ENCODE data around the gene SNX24. TPM values are rescaled to one million over a fixed set of nuclear protein-coding genes. Genes with fewer than 3 reads are reported as not detected.

Gene SNX24
- total and polyA plus RNA-seq, 2 of the 4 experiments (the other 2 are of a cell fraction): 13.8 to 15.0 TPM

DNA sequence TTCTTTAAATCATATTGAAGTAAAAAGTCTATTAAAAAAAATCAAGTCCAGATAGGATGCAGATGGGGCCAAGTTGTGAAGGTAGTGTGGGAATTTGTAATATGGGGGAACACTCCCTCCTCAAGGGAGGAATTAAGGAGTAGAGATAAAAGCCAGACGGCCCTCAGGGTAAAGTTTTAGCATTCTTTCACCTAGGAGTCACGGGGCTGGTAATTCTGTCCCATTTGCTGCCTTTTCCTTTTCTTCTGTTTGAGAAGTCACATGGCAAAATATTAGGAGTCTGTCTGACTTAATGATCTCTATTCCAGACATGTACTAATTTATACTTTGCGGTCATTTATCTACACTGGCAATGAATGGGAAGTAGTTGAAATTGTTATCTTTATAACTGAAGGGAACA, 61.9 kb downstream of the SNX24 start:
- POLR2A ChIA-PET (ENCODE audit: unreplicated experiment): no interaction called here

More for the DNA sequence above, 61.9 kb downstream of the SNX24 start:
- WGBS, 2 experiments (ENCODE audit: extremely low coverage in 2 of 2, insufficient read length in 1 of 2): no CpG with 5 or more reads among the region's 3 CpGs
- dilution Hi-C loops (cut with HindIII; ENCODE audit: low sequenced_read_pairs, unreplicated experiment) (no loop called here), intact Hi-C loops (cut with micrococcal nuclease) (no loop called here), in situ Hi-C loops (cut with MboI; ENCODE audit: low sequenced_read_pairs) (no loop called here)
- Histone ChIP-seq H3K36me3 (ENCODE audit: control insufficient read depth, insufficient read depth, low read length) (no peaks in the 10 kb centered on the region), H2AK9ac (replicated peaks; ENCODE audit: low read depth, low read length, poor library complexity) (no peak overlapping the region), H3K23ac (ENCODE audit: low read depth, low read length) (no peak overlapping the region), H3K4me2 (ENCODE audit: low read depth, low read length) (no peak overlapping the region), H2BK5ac (ENCODE audit: low read depth, low read length, poor library complexity, severe bottlenecking) (no peak overlapping the region), H4K8ac (ENCODE audit: low read depth in 2 of 2, low read length in 2 of 2) (no peak overlapping the region), H2BK20ac (ENCODE audit: low read depth, low read length) (no peak overlapping the region), H3K14ac (replicated peaks; ENCODE audit: low read depth, low read length) (no peak overlapping the region), H4K5ac (ENCODE audit: low read depth, low read length) (no peak overlapping the region), H3K27ac (ENCODE audit: insufficient read depth, low read length) (no peak overlapping the region), H3K18ac (ENCODE audit: low read depth, low read length) (no peak overlapping the region), H3K4me3 (ENCODE audit: insufficient read depth, low read depth, low read length) (no peak overlapping the region), H3K79me1 (ENCODE audit: low read depth in 1 of 2, low read length in 2 of 2) (peaks cover 12 to 16% of the 10 kb centered on the region in 2 experiments; a peak in 3 of 4 replicates), H3K27me3 (ENCODE audit: control insufficient read depth, insufficient read depth, low read length) (no peaks in the 10 kb centered on the region), H2BK15ac (ENCODE audit: low read depth, low read length) (no peak overlapping the region), H3K9me1 (ENCODE audit: insufficient read depth, low read length) (0 out of 2 replicates have a peak, but pooled peaks cover 10% of the 10 kb centered on the region), H3K9me3 (ENCODE audit: control insufficient read depth, insufficient read depth, low read length) (no peaks in the 10 kb centered on the region), H4K91ac (ENCODE audit: insufficient read depth, low read depth, low read length) (no peak overlapping the region), H3K56ac (ENCODE audit: extremely low read depth, insufficient read depth, low read length) (no peak overlapping the region), H2AFZ (replicated peaks; ENCODE audit: low read length, poor library complexity) (no peak overlapping the region), H2AK5ac (ENCODE audit: low read depth, low read length) (no peak overlapping the region), H3K4ac (ENCODE audit: low read depth, low read length) (no peak overlapping the region), H2BK120ac (ENCODE audit: low read depth, low read length) (no peak overlapping the region), H3K4me1 (ENCODE audit: control insufficient read depth, insufficient read depth, low read length) (peaks cover 2% of the 10 kb centered on the region; the same call in 1 of the 2 replicates), H3K9ac (ENCODE audit: low read depth, low read length) (no peak overlapping the region), H4K20me1 (ENCODE audit: insufficient read depth, low read length) (peaks cover 13% of the 10 kb centered on the region; the same call in 1 of the 2 replicates)
- CTCF ChIA-PET: interaction anchor here (0.5 to 0.6 kb wide), 2 partner anchors 29 to 129 kb away, joined by 3 to 6 read pairs; partner anchors contain the start of gene PPIC
- DNase-seq (peak; percentile 14), ATAC-seq (ENCODE audit: low read depth) (no peak)
- TF ChIP-seq RAD21 (IDR thresholded peaks at IDR 0.05; ENCODE audit: low read length) (no peak), FOS (IDR thresholded peaks at IDR 0.05; ENCODE audit: low read depth, low read length) (no peak), MAZ (IDR thresholded peaks at IDR 0.05; ENCODE audit: borderline replicate concordance, low read depth, low read length) (no peak), RCOR1 (IDR thresholded peaks at IDR 0.05; ENCODE audit: insufficient replicate concordance, low read length) (no peak), POLR2A (IDR thresholded peaks at IDR 0.05; ENCODE audit: low read depth, low read length) (no peak), RFX5 (IDR thresholded peaks at IDR 0.05; ENCODE audit: low read depth, low read length) (no peak), NFE2L2 (IDR thresholded peaks at IDR 0.05; ENCODE audit: low read depth, low read length) (no peak), BHLHE40 (IDR thresholded peaks at IDR 0.05; ENCODE audit: low read depth, low read length) (no peak), MAFK (IDR thresholded peaks at IDR 0.05; ENCODE audit: low read depth, low read length) (no peak), CHD1 (IDR thresholded peaks at IDR 0.05; ENCODE audit: low read depth, low read length) (no peak)
- TF ChIP-seq, protein P1, sequence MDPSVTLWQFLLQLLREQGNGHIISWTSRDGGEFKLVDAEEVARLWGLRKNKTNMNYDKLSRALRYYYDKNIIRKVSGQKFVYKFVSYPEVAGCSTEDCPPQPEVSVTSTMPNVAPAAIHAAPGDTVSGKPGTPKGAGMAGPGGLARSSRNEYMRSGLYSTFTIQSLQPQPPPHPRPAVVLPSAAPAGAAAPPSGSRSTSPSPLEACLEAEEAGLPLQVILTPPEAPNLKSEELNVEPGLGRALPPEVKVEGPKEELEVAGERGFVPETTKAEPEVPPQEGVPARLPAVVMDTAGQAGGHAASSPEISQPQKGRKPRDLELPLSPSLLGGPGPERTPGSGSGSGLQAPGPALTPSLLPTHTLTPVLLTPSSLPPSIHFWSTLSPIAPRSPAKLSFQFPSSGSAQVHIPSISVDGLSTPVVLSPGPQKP (IDR thresholded peaks at IDR 0.05; ENCODE audit: borderline replicate concordance, low read depth, low read length): no peak
- TF ChIP-seq, protein P2, sequence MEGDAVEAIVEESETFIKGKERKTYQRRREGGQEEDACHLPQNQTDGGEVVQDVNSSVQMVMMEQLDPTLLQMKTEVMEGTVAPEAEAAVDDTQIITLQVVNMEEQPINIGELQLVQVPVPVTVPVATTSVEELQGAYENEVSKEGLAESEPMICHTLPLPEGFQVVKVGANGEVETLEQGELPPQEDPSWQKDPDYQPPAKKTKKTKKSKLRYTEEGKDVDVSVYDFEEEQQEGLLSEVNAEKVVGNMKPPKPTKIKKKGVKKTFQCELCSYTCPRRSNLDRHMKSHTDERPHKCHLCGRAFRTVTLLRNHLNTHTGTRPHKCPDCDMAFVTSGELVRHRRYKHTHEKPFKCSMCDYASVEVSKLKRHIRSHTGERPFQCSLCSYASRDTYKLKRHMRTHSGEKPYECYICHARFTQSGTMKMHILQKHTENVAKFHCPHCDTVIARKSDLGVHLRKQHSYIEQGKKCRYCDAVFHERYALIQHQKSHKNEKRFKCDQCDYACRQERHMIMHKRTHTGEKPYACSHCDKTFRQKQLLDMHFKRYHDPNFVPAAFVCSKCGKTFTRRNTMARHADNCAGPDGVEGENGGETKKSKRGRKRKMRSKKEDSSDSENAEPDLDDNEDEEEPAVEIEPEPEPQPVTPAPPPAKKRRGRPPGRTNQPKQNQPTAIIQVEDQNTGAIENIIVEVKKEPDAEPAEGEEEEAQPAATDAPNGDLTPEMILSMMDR (conservative IDR thresholded peaks at IDR 0.05; ENCODE audit: low read depth, low read length): no peak
- no TSS peak for BruUV-seq (replicated peaks)
